Measurements from ENCODE around the gene TMEM132D.

DNA sequence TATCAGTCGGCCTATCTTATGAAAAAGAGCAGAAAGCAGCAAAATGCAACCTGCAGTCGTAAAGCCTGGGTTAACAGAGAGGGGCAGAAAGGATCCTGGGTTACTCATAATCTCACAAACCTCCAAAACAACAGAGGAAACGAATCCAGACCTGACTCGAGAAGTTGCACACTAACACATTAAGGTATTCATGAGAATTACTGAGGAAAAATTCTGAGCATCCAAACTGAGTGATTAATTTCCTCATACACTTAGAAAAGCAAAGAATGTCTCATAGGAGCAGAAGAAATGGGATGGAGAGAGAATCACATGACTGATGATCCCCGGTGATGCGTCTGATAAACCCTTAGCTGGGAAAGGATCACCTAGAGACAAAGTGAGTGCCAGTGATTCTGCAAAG, 272.5 kb downstream of the TMEM132D start:
- TF ChIP-seq, protein P1, sequence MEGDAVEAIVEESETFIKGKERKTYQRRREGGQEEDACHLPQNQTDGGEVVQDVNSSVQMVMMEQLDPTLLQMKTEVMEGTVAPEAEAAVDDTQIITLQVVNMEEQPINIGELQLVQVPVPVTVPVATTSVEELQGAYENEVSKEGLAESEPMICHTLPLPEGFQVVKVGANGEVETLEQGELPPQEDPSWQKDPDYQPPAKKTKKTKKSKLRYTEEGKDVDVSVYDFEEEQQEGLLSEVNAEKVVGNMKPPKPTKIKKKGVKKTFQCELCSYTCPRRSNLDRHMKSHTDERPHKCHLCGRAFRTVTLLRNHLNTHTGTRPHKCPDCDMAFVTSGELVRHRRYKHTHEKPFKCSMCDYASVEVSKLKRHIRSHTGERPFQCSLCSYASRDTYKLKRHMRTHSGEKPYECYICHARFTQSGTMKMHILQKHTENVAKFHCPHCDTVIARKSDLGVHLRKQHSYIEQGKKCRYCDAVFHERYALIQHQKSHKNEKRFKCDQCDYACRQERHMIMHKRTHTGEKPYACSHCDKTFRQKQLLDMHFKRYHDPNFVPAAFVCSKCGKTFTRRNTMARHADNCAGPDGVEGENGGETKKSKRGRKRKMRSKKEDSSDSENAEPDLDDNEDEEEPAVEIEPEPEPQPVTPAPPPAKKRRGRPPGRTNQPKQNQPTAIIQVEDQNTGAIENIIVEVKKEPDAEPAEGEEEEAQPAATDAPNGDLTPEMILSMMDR (conservative IDR thresholded peaks at IDR 0.05; ENCODE audit: low read length) = no peak
- TF ChIP-seq EZH2phosphoT487 (IDR thresholded peaks at IDR 0.05; ENCODE audit: borderline replicate concordance, low read depth, low read length) = no peak

Data from OCI-LY7 (cell line).